ENCODE results near the gene RPL35A.
"Not testable (repeated sequence)": the region's sequence is repeated elsewhere in the genome, so short reads cannot be mapped to it uniquely, and the experiment has no call there.

The RPL35A gene

GRCh38 chr3:197956626-197956988 lies 6.6 kb downstream of the RPL35A start:
- peak overlapping the region; percentile 64 for H3K27ac ChIP-seq
- no peak for TF ChIP-seq CTCF (IDR thresholded peaks at IDR 0.05)
- no peaks in the 10 kb centered on the region for H3K27me3 ChIP-seq
- H3K4me1 ChIP-seq (ENCODE audit: control insufficient read depth in 1 of 2, insufficient read depth in 1 of 2, low read depth in 1 of 2, low read length in 1 of 2): peaks cover 48% of the 10 kb centered on the region in 2 experiments
- no peaks in the 10 kb centered on the region for H3K9me3 ChIP-seq
- no peak overlapping the region for H3K4me3 ChIP-seq (ENCODE audit: low read depth in 1 of 2, low read length in 1 of 2)
- H3K36me3 ChIP-seq: peaks cover 46% of the 10 kb centered on the region

GRCh38 chr3:197957790-197958133 lies 7.8 kb downstream of the RPL35A start:
- peak overlapping the region; percentile 64 for H3K27ac ChIP-seq
- H3K4me3 ChIP-seq (ENCODE audit: low read depth in 1 of 2, low read length in 1 of 2): peak overlapping the region; percentile 36 to 39
- no peaks in the 10 kb centered on the region for H3K27me3 ChIP-seq
- peaks cover 40% of the 10 kb centered on the region for H3K36me3 ChIP-seq
- no peak for TF ChIP-seq CTCF (IDR thresholded peaks at IDR 0.05)
- peaks cover 50% of the 10 kb centered on the region in 2 experiments for H3K4me1 ChIP-seq (ENCODE audit: control insufficient read depth in 1 of 2, insufficient read depth in 1 of 2, low read depth in 1 of 2, low read length in 1 of 2)
- H3K9me3 ChIP-seq: no peaks in the 10 kb centered on the region

- no peaks in the 10 kb centered on the region for H3K27me3 ChIP-seq
- H3K36me3 ChIP-seq: peaks cover 34% of the 10 kb centered on the region
- peaks cover 50% of the 10 kb centered on the region in 2 experiments for H3K4me1 ChIP-seq (ENCODE audit: control insufficient read depth in 1 of 2, insufficient read depth in 1 of 2, low read depth in 1 of 2, low read length in 1 of 2)
- TF ChIP-seq CTCF (IDR thresholded peaks at IDR 0.05): no peak
- peak overlapping the region; percentile 64 for H3K27ac ChIP-seq
- no peaks in the 10 kb centered on the region for H3K9me3 ChIP-seq
- H3K4me3 ChIP-seq (ENCODE audit: low read depth in 1 of 2, low read length in 1 of 2): no peak overlapping the region
These were observed 8.4 kb downstream of the RPL35A start for GRCh38 chr3:197958346-197958745.

- Histone ChIP-seq H3K36me3 (peaks cover 29% of the 10 kb centered on the region), H3K27ac (peak overlapping the region; percentile 64), H3K4me1 (ENCODE audit: control insufficient read depth in 1 of 2, insufficient read depth in 1 of 2, low read depth in 1 of 2, low read length in 1 of 2) (peaks cover 50% of the 10 kb centered on the region in 2 experiments)
- H3K4me3 ChIP-seq (ENCODE audit: low read depth in 1 of 2, low read length in 1 of 2); H3K27me3 ChIP-seq; H3K9me3 ChIP-seq: not testable (repeated sequence)
These were observed 8.9 kb downstream of the RPL35A start for GRCh38 chr3:197958848-197959247.

- Histone ChIP-seq H3K27ac (peak overlapping the region; percentile 80), H3K4me1 (ENCODE audit: control insufficient read depth in 1 of 2, insufficient read depth in 1 of 2, low read depth in 1 of 2, low read length in 1 of 2) (peaks cover 50% of the 10 kb centered on the region in 2 experiments), H3K9me3 (no peaks in the 10 kb centered on the region), H3K27me3 (no peaks in the 10 kb centered on the region), H3K4me3 (ENCODE audit: low read depth in 1 of 2, low read length in 1 of 2) (peak overlapping the region; percentile 73 to 89), H3K36me3 (peaks cover 23% of the 10 kb centered on the region)
- TF ChIP-seq CTCF (IDR thresholded peaks at IDR 0.05): no peak
These were observed 9.5 kb downstream of the RPL35A start for GRCh38 chr3:197959500-197959890.

GRCh38 chr3:197959891-197960693 lies 10.1 kb downstream of the RPL35A start, which contains the start of gene LMLN:
Gene LMLN, plus strand, starts transcription at chr3:197960217. Its CDS starts 29 bp downstream, at chr3:197960246.
- no peaks in the 10 kb centered on the region for H3K9me3 ChIP-seq
- peak within 1 kb of the TSS; percentile 80 for H3K27ac ChIP-seq
- peaks cover 17% of the 10 kb centered on the region for H3K36me3 ChIP-seq
- peak; percentile 35 for TF ChIP-seq CTCF (IDR thresholded peaks at IDR 0.05)
- no peaks in the 10 kb centered on the region for H3K27me3 ChIP-seq
- peak within 1 kb of the TSS; percentile 73 to 89 for H3K4me3 ChIP-seq (ENCODE audit: low read depth in 1 of 2, low read length in 1 of 2)
- peaks cover 50% of the 10 kb centered on the region in 2 experiments for H3K4me1 ChIP-seq (ENCODE audit: control insufficient read depth in 1 of 2, insufficient read depth in 1 of 2, low read depth in 1 of 2, low read length in 1 of 2)
